AG04450 (cell line): ENCODE measurements around the gene CTSC. TPM values are rescaled to one million over a fixed set of nuclear protein-coding genes. Genes with fewer than 3 reads are reported as not detected.

Source experiments
- CTCF ChIA-PET: fragments of 300-600, 350-600 bp; formaldehyde crosslinking; extraction: SDS; loops from one replicate; lab custom pipeline; 2022; ENCODE audit warnings: antibody characterized with exemption, inconsistent platforms; lab: Charles Lee
- POLR2A ChIA-PET: fragments of 350-600 bp; formaldehyde crosslinking; extraction: SDS; loops from one replicate; lab custom pipeline; 2021; ENCODE audit warnings: antibody characterized with exemption, inconsistent platforms; lab: Yijun Ruan, JAX
- DNase-seq: peaks from one replicate; pipeline ENCODE4 v3.0.0-alpha.2; 2011; ENCODE audit warnings: low read depth, low spot score
- H3K27ac ChIP-seq: one replicate; pipeline ENCODE4 v1.5.1; 2012; ENCODE audit warnings: low read depth, low read length, control low read depth
- H3K27me3 ChIP-seq: one replicate; pipeline ENCODE4 v1.6.0; 2012; ENCODE audit warnings: low read length; ENCODE audit not compliant: control insufficient read depth, insufficient read depth
- H3K4me3 ChIP-seq: 2 replicates; pipeline ENCODE4 v1.5.1; 2011; ENCODE audit warnings: mild to moderate bottlenecking, low read depth, low read length, control low read depth
- H3K9me3 ChIP-seq: 2 replicates; pipeline ENCODE4 v1.5.1; 2012; ENCODE audit warnings: low read length; ENCODE audit not compliant: control insufficient read depth, insufficient read depth
- CTCF ChIP-seq: IDR thresholded peaks from 2 replicates; pipeline ENCODE4 v1.5.1; 2011; ENCODE audit warnings: low read depth, low read length, control low read depth, inconsistent platforms
- polyA plus RNA-seq: library from polyadenylated mRNA; depleted of rRNA; stranded (reverse); fragments of >200 nt; gene quantifications from 2 replicates; pipeline ENCODE4 v1.2.3, GENCODE V29; 2011

CTSC gene
- polyA plus RNA-seq, 1 experiment = 565 TPM

- ChIA-PET CTCF (interaction anchor here (0.6 to 1.2 kb wide), 4 partner anchors 14 to 78 kb away, joined by 3 to 4 read pairs (median 3); no protein-coding TSS in a partner anchor), POLR2A (interaction anchor here (0.7 kb wide), 1 partner anchor 91 kb away, joined by 3 read pairs; no protein-coding TSS in a partner anchor)
- DNase-seq = no peak
- Histone ChIP-seq H3K27ac (no peak overlapping the region), H3K27me3 (no peaks in the 10 kb centered on the region), H3K9me3 (no peaks in the 10 kb centered on the region), H3K4me3 (no peak overlapping the region)
- TF ChIP-seq CTCF = no peak
These were observed 27.3 kb downstream of the CTSC start for GRCh38 chr11:88310246-88310645.

DNA sequence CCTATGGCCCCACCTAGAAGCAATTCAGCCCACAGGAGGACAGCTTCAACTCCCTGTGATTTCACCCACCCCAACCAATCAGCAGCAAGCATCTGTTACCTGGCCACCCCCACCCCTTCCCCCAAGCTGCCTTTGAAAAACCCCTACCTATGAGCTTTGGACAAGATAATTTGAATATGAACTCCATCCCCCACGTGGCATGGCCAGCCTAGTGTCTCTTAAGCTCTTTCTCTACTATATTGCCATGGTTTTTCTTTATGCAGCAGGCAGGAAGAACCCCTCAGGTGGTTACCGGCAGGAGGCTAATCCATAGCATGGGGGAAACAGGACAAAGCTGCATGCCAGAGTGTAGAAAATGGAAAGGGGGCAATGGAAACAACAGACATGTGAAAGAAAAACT, 29.0 kb downstream of the CTSC start:
- no peaks in the 10 kb centered on the region for H3K27me3 ChIP-seq
- H3K27ac ChIP-seq = no peak overlapping the region
- CTCF ChIA-PET = no interaction called here
- no peak for TF ChIP-seq CTCF
- H3K9me3 ChIP-seq = no peaks in the 10 kb centered on the region
- H3K4me3 ChIP-seq = no peak overlapping the region
- DNase-seq = no peak
- POLR2A ChIA-PET = no interaction called here

GRCh38 chr11:88307749-88308425, 29.6 kb downstream of the CTSC start:
- H3K27ac ChIP-seq = no peak overlapping the region
- ChIA-PET CTCF (interaction anchor here (0.8 to 1.3 kb wide), 4 partner anchors 9 to 236 kb away, joined by 3 to 4 read pairs (median 3); no protein-coding TSS in a partner anchor), POLR2A (no interaction called here)
- no peak overlapping the region for H3K4me3 ChIP-seq
- H3K27me3 ChIP-seq = no peaks in the 10 kb centered on the region
- DNase-seq = no peak
- TF ChIP-seq CTCF = no peak
- no peaks in the 10 kb centered on the region for H3K9me3 ChIP-seq

- H3K9me3 ChIP-seq = no peaks in the 10 kb centered on the region
- CTCF ChIA-PET = interaction anchor here (0.6 to 1.3 kb wide), 6 partner anchors 8 to 237 kb away, joined by 3 to 6 read pairs (median 3); no protein-coding TSS in a partner anchor
- POLR2A ChIA-PET = interaction anchor here (0.6 kb wide), 1 partner anchor 32 kb away, joined by 3 read pairs; no protein-coding TSS in a partner anchor
- TF ChIP-seq CTCF = no peak
- H3K27me3 ChIP-seq = no peaks in the 10 kb centered on the region
- DNase-seq = no peak
- no peak overlapping the region for H3K4me3 ChIP-seq
- H3K27ac ChIP-seq = no peak overlapping the region
These were observed 30.8 kb downstream of the CTSC start for GRCh38 chr11:88306785-88307184.

DNA sequence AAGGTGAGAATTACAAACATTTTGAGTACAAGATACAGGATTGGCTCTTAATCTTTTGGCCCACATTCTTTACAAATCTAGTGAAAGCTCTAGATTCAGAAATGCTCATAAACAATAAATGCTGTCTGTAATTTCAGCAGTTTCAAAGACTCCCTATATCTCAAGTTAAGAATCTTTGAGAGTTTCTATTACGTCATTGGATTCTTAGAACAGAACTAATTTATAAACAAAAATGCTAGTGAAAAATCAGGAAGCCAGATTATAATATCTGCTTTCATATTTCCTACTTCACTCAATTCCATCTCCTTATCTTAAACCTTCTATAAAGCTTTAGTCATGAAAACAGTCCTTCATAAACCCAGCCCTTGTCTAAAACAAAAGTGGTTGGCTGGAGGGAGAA, 32.1 kb downstream of the CTSC start:
- ChIA-PET CTCF (interaction anchor here (1.2 to 1.7 kb wide), 2 partner anchors 10 to 239 kb away, joined by 5 to 6 read pairs; no protein-coding TSS in a partner anchor), POLR2A (no interaction called here)
- Histone ChIP-seq H3K27ac (no peak overlapping the region), H3K9me3 (no peaks in the 10 kb centered on the region), H3K4me3 (no peak overlapping the region), H3K27me3 (no peaks in the 10 kb centered on the region)
- no peak for DNase-seq
- TF ChIP-seq CTCF = no peak
